Left ventricle myocardium inferior (tissue), 1 donor: Measurements from ENCODE around the gene NR1H2. TPM values are rescaled to one million over a fixed set of nuclear protein-coding genes. Genes with fewer than 3 reads are reported as not detected.

Source experiments
- DNase-seq: peaks from one replicate; pipeline ENCODE4 v3.0.0-alpha.2; 2020
- H3K27ac ChIP-seq: fragments of 200-600 bp; replicated peaks from 2 replicates; pipeline ENCODE4 v1.8.0; 2021
- H3K27me3 ChIP-seq: fragments of 200-600 bp; 2 replicates; pipeline ENCODE4 v1.8.0; 2021; ENCODE audit warnings: low read depth
- H3K36me3 ChIP-seq: fragments of 200-600 bp; 2 replicates; pipeline ENCODE4 v1.8.0; 2021
- H3K4me1 ChIP-seq: fragments of 200-600 bp; 2 replicates; pipeline ENCODE4 v1.8.0; 2021
- H3K4me3 ChIP-seq: fragments of 200-600 bp; 2 replicates; pipeline ENCODE4 v1.8.0; 2021; ENCODE audit warnings: mild to moderate bottlenecking, moderate library complexity
- H3K9me3 ChIP-seq: fragments of 200-600 bp; replicated peaks from 2 replicates; pipeline ENCODE4 v1.8.0; 2021
- intact Hi-C: fragments of 100-400 bp; cut with micrococcal nuclease; formaldehyde crosslinking; loops from one replicate; pipeline ENCODE4 v1.11.0; 2022
- total RNA-seq: library from RNA; stranded (reverse); fragmentation: NEBNext Ultra II Directional; extraction: Animal tissue kit (Norgen Biotek cat#: 25700); gene quantifications from one replicate; pipeline ENCODE4 v1.2.1, GENCODE V29; 2021
- TF ChIP-seq, protein P1 (sequence below): fragments of 200-600 bp; IDR thresholded peaks from 2 replicates; pipeline ENCODE4 v1.8.0; 2021; ENCODE audit warnings: antibody characterized with exemption, mild to moderate bottlenecking, borderline replicate concordance
- donor health status: DM: no; HTN: yes; CAD: no; lungs with severe emphysema.

NR1H2 gene
- total RNA-seq, 1 donor from 2014 or later = 71.6 TPM

- TF ChIP-seq, protein P1, sequence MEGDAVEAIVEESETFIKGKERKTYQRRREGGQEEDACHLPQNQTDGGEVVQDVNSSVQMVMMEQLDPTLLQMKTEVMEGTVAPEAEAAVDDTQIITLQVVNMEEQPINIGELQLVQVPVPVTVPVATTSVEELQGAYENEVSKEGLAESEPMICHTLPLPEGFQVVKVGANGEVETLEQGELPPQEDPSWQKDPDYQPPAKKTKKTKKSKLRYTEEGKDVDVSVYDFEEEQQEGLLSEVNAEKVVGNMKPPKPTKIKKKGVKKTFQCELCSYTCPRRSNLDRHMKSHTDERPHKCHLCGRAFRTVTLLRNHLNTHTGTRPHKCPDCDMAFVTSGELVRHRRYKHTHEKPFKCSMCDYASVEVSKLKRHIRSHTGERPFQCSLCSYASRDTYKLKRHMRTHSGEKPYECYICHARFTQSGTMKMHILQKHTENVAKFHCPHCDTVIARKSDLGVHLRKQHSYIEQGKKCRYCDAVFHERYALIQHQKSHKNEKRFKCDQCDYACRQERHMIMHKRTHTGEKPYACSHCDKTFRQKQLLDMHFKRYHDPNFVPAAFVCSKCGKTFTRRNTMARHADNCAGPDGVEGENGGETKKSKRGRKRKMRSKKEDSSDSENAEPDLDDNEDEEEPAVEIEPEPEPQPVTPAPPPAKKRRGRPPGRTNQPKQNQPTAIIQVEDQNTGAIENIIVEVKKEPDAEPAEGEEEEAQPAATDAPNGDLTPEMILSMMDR = no peak
- H3K4me1 ChIP-seq = no peaks in the 10 kb centered on the region
- H3K36me3 ChIP-seq = peaks cover 30% of the 10 kb centered on the region
- no peak overlapping the region for H3K27ac ChIP-seq
- no peak for DNase-seq
- H3K4me3 ChIP-seq = no peak overlapping the region
- H3K9me3 ChIP-seq = no peaks in the 10 kb centered on the region
- intact Hi-C loops = no loop called here
- no peaks in the 10 kb centered on the region for H3K27me3 ChIP-seq
Measured at GRCh38 chr19:50401605-50402450, 25.6 kb downstream of the NR1H2 start.

DNA sequence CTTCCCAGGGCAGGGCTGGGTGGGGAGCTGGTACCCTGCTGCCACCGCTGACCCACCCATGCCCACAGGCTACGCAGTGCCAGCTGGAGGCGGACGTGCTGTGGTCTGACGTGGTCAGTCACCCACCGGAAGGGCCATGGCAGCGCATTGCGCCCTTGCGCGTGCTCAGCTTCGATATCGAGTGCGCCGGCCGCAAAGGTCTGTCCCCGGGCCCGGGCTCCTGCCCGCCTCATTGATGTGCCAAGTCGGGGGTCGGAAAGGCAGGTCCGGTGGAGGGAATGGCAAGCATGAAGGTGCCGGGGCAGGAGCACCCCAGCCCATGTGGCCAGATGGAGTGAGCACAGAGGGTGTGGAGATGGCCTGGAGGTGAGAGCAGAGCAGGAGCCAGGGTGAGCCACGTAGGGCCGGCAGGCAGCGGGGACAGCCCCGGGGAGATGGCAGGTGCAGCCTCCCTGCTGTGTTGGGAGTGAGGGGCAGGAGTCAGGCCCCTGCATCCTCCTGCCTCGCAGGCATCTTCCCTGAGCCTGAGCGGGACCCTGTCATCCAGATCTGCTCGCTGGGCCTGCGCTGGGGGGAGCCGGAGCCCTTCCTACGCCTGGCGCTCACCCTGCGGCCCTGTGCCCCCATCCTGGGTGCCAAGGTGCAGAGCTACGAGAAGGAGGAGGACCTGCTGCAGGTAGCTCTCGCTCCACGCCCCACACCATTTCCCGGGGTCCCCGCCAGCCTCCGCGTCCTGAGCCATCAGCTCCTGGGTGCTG lies 26.5 kb downstream of the NR1H2 start:
- intact Hi-C loops = no loop called here
- Histone ChIP-seq H3K4me1 (no peaks in the 10 kb centered on the region), H3K27ac (no peak overlapping the region), H3K36me3 (peaks cover 30% of the 10 kb centered on the region), H3K9me3 (no peaks in the 10 kb centered on the region), H3K4me3 (no peak overlapping the region), H3K27me3 (no peaks in the 10 kb centered on the region)
- no peak for DNase-seq
- TF ChIP-seq, protein P1 = no peak

DNA sequence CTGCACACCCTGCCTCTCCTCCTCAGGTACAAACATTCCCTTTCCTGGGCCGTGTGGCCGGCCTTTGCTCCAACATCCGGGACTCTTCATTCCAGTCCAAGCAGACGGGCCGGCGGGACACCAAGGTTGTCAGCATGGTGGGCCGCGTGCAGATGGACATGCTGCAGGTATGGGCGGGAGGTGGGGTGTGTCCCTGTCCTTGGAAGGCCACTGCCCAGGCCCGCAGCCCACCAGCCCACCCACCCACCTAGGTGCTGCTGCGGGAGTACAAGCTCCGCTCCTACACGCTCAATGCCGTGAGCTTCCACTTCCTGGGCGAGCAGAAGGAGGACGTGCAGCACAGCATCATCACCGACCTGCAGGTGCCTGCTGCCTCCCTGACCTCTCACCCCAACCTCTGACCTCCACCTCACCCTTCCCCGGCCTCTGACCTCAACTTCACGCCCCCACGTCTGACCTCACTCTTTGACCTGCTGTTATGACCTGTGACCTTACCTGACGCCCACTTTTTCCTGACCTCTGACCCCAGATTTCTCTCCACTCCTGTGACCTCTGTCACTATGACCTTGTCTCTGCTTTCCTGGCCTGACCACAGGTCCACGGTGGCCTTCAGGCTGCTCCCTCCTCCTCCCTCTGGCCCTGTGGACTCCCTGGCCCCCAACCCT lies 30.0 kb downstream of the NR1H2 start:
- intact Hi-C loops = no loop called here
- peaks cover 43% of the 10 kb centered on the region for H3K36me3 ChIP-seq
- H3K9me3 ChIP-seq = no peaks in the 10 kb centered on the region
- no peak overlapping the region for H3K4me3 ChIP-seq
- no peak overlapping the region for H3K27ac ChIP-seq
- TF ChIP-seq, protein P1 = no peak
- no peaks in the 10 kb centered on the region for H3K27me3 ChIP-seq
- no peak for DNase-seq
- H3K4me1 ChIP-seq = no peaks in the 10 kb centered on the region

GRCh38 chr19:50406829-50407228 lies 30.6 kb downstream of the NR1H2 start:
- TF ChIP-seq, protein P1 = no peak
- Histone ChIP-seq H3K4me3 (no peak overlapping the region), H3K36me3 (peaks cover 40% of the 10 kb centered on the region), H3K9me3 (no peaks in the 10 kb centered on the region), H3K4me1 (no peaks in the 10 kb centered on the region), H3K27me3 (no peaks in the 10 kb centered on the region), H3K27ac (no peak overlapping the region)
- no peak for DNase-seq
- intact Hi-C loops = no loop called here

DNA sequence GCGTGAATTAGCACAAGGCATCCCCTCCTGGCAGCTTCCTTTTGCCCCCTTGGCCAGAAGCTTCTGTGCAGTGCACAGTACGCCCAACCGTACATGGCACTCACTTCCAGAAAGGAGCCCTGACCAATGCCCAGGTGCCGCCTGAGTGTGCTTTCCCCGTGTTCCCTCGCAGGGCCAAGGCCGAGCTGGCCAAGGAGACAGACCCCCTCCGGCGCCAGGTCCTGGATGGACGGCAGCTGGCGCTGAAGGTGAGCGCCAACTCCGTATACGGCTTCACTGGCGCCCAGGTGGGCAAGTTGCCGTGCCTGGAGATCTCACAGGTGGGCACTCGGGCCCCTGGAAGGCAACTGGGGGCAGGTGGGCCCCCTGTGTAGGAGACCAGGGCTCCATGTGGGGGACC lies 33.1 kb downstream of the NR1H2 start:
- Histone ChIP-seq H3K9me3 (no peaks in the 10 kb centered on the region), H3K27me3 (no peaks in the 10 kb centered on the region), H3K27ac (no peak overlapping the region), H3K4me1 (no peaks in the 10 kb centered on the region), H3K36me3 (peaks cover 21% of the 10 kb centered on the region), H3K4me3 (no peak overlapping the region)
- no peak for DNase-seq
- intact Hi-C loops = no loop called here
- TF ChIP-seq, protein P1 = no peak
